Measurements from ENCODE around the gene ZNF283.

- TF ChIP-seq, protein P1, sequence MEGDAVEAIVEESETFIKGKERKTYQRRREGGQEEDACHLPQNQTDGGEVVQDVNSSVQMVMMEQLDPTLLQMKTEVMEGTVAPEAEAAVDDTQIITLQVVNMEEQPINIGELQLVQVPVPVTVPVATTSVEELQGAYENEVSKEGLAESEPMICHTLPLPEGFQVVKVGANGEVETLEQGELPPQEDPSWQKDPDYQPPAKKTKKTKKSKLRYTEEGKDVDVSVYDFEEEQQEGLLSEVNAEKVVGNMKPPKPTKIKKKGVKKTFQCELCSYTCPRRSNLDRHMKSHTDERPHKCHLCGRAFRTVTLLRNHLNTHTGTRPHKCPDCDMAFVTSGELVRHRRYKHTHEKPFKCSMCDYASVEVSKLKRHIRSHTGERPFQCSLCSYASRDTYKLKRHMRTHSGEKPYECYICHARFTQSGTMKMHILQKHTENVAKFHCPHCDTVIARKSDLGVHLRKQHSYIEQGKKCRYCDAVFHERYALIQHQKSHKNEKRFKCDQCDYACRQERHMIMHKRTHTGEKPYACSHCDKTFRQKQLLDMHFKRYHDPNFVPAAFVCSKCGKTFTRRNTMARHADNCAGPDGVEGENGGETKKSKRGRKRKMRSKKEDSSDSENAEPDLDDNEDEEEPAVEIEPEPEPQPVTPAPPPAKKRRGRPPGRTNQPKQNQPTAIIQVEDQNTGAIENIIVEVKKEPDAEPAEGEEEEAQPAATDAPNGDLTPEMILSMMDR (IDR thresholded peaks at IDR 0.05): no peak
- TF ChIP-seq POLR2A (IDR thresholded peaks at IDR 0.05) (no peak), POLR2AphosphoS5 (IDR thresholded peaks at IDR 0.05) (no peak)
These were observed 14.9 kb downstream of the ZNF283 start for GRCh38 chr19:43842007-43842406.

All from prostate gland (tissue), 2 donors.